Activated T-cell treated with anti-CD3 and anti-CD28 coated beads for 48 hours (primary cell): ENCODE data around the gene FCN3.

Experiments
- DNase-seq: peaks from one replicate; pipeline ENCODE4 v3.0.0-alpha.2; 2020; ENCODE audit warnings: low read depth

Gene FCN3

DNA sequence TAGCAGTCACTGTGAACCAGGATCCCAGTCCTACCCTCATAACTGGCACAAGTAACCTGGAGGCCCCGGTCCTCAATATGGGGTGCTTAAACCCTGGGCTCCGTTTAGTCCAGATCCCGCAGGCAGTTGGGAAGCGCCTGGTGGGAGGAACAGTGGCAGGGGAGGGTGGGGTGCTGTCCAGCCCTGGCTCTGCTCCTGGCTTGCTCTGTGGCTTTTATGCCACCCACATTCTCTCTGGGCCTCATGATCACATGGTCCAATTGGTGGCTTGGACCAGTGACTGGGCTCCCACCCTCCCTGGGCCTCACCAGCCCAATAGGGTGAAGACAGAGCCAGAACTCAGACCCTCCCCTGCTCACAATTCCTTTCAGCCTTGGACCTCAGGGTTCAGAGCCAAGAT is 5.6 kb upstream of the FCN3 start:
- DNase-seq, result no peak

DNA sequence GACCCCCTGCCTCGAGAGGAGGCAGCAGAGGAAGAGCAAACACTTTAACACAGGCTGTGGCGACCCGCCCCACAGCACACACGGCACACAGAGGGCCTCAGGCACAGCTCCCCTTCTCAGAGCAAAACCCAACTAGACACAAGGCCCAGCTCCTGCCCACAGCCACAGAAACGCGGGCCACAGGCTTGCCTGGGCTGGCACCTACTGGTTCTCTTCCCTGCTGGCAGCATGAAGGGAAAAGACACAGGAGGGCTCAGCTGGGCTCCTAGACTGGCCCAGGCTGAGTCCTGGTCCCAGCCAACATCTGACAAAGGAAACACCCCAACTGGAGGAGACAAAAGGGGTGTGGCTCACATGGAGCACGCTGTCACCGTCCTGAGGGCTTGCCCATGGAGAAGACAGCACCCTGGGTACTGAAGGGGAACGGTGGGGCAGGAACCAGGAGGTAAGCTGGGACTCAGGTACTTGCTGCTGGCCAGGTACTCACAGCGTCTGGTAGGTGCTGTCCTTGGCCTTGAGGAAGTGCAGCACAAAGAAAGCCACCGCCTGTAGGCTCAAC is 5.0 kb upstream of the FCN3 start:
- no peak for DNase-seq

DNA sequence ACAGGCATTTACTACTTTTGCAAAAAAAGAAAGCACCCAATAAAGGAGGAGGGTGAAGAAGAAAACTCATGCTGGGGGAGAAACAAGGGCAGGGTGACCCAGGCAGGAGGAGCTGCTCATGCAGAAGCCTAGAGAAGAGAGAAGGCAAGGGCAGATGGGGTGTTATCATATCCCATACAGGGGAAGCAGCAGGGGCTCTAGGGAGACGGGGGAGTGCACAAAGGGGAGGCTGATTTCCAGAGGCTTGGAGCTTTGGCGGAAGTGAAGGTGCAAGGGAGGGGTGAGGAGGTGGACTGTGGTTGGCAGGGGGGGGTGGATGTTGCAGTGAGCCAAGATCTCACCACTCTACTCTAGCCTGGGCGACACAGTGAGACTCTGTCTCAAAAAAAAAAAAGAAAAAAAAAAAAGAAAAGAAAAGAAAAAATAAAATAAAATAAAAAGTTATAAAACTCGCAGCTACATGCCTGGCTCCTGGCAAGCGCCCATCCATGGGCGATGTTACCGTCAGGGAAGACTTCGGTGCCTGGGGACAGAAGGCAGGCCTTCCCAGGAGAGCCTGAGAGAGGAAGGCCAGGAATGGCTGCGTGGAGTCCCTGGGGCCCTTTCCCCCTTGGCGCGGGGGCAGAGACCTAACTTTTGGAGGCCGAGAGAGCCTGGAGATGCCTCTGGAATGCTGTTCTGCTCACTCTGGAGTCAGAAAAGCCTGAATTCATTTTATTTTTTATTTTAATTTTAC is 3.3 kb upstream of the FCN3 start:
- DNase-seq, result no peak

DNA sequence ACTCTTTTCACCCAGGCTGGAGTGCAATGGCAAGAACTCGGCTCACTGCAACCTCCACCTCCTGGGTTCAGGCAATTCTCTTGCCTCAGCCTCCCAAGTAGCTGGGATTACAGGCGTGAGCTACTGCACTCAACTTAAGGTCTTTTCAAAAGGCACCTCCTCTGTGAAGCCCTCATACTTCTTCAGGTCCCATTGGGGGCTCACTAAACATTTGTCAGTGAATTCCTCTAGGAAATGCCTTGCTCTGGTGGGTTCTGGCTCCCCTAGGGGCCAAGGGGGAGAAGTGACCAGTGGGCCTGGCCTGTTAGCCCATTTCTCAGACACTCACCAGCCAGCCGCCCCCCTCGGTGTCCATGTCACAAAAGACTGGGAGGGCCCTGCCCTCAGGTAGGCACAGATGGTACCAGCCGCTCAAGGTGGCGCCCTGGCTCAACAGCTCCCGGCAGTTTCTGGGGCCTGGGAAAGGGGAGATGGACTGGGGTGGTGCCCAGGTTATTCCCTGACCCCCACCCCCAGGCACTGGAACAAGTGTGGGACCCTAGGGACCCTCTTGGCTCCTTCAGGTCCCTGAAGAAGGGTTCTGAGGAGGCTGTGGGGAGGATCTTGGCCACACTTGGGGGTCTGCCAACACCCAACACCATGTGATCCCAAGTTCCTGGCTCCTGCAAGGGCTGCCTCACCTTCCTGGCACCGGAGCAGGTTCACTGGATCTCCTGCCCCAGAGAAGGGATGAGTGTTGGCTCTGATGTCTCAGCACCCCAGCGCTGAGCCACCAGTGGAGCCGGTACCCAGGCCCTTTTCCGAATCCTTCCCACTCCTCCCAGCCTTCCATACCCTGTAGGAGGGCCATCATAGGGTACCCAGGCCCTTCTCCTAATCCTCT is 1.6 kb downstream of the FCN3 start:
- DNase-seq, result no peak

DNA sequence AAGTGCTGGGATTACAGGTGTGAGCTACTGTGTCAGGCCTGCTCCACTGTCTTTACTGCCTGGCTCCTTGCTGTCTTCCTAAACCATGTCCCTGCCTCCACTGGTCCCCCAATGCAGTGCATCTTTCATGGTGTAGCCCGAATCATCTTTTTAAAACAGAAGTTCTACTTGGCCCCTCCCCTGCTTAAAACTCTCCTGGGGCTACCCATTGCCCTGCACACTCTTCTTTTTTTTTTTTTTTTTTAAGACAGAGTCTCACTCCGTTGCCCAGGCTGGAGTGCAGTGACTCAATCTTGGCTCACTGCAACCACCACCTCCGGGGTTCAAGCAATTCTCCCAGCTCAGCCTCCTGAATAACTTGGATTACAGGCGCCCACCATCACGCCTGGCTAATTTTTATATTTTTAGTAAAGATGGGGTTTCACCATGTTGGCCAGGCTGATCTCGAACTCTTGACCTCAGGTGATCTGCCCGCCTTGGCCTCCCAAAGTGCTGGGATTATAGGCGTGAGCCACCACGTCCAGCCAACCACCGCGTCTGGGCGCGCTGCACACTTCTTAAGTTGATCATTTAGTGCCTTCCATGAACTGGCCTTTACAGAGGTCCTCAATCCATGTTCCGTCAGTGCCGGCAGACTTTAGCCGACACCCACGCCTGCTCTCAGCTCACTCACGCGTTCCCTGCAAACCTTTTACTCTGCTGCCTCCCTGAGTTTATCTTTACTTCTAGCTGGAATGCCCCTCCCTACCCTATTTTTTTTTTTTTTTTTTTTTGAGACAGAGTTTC is 2.4 kb downstream of the FCN3 start:
- DNase-seq, result no peak

DNA sequence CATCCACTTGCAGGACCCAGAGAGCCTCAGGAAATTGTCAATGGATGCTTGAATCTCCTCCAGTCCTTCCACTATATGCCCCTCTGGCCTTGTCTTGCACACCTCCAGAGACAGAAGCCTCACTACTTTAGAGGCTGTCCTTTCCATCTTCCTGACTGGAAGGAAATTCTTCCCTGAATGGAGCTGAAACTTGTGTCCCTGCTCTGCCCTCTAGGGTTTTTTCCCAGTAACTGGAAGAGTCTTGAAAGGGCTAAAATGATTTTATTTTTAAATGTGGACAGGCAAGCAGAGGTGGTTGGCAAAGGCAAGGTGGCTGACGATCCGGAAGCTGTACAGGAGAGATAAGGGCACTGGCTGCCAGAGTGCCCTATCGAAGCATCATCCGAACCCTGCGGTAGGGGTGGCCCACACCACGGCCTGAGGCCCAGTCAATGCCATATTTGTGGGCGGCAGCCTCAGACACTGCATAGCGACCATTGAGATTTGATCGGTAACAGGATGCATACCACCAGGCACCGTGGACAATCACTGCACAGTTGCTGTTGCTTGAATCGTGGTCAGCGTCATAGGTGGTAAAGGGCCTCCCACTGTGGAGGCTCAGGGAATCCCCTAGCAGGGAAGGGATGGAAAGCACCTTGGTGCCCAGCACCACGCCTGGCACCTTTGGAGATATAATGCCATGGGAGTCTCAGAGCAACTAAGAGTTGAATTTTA is 5.6 kb downstream of the FCN3 start:
- no peak for DNase-seq

DNA sequence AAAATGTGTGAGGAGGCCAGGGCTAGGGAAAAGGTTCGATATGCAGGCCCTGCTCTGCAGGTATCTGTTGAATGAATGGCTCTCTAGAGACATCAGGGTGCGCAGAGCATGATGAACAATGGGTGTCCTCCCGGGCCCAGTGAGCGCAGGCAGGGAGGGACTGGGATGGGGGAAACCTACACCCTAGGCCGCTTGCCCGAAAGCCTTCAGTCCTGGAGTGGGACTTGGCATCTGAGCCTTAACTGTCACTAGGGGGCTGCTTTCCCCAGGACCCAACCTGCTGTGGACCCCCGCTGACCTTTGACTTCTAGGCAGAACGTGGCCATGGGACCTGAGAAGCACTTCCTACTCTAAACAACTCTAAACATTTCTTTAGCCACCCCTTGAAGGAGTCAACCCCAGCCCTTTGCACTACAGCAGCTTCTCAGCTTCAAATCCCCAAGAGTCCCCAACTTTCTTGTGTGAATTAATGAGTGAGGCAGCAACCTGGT is 7.4 kb downstream of the FCN3 start:
- DNase-seq, result no peak

DNA sequence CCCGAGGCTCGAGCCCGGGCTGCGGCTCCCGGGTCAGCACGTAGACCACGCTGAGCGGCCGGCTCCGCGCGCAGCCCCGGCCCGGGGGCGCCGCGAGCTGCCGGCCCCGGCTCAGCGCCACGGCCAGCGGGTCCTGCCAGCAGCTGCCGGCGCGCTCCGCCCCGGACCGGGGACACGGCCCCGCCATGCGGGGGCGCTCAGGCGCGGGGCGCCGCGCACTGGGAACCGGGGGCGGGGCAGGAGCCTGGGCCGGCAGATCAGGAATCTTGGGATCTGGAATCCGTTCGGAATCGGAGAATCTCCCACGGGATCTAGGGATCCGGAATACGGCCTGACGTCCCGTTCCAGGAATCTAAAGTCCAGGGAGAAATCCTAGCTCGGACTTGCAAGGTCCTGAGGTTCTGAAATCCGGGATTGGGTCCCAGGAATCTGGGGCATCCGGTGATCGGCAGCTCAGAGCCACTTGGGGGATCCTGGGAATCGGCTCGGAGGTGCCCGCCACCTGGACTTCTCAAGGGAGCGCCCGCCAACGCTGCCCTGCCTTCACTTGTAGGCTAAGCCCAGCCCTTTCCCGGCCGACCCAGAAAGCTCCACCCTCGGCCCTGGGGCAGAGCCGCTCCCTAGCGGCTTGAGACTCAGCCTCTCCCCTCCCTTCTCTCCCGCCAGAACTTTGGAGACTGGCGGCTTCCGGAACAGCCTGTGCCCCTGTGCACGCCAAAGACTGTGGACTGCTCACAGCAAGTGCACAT is 8.0 kb downstream of the FCN3 start, which contains the start of gene MAP3K6:
Gene MAP3K6, minus strand, starts transcription at position 551 of the 749 bp plus-strand sequence. Its CDS starts 364 bp downstream, at position 187.
- peak; percentile 58 for DNase-seq

DNA sequence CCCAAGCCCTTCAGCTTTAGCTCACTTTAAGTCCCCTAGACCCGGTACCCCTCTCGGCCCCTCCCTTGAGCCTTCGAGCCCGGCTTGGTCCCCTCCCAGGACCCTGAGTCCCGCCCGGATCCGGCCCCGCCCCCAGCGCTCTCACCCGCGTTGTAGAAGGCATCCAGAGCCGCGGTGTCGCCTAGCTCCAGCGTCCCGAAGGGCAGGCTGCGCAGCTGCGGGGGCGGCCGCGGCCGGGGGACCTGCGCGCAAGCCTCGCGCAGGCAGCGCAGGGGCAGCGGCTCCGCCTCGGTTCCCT is 8.6 kb downstream of the FCN3 start:
- DNase-seq, result peak; percentile 82

DNA sequence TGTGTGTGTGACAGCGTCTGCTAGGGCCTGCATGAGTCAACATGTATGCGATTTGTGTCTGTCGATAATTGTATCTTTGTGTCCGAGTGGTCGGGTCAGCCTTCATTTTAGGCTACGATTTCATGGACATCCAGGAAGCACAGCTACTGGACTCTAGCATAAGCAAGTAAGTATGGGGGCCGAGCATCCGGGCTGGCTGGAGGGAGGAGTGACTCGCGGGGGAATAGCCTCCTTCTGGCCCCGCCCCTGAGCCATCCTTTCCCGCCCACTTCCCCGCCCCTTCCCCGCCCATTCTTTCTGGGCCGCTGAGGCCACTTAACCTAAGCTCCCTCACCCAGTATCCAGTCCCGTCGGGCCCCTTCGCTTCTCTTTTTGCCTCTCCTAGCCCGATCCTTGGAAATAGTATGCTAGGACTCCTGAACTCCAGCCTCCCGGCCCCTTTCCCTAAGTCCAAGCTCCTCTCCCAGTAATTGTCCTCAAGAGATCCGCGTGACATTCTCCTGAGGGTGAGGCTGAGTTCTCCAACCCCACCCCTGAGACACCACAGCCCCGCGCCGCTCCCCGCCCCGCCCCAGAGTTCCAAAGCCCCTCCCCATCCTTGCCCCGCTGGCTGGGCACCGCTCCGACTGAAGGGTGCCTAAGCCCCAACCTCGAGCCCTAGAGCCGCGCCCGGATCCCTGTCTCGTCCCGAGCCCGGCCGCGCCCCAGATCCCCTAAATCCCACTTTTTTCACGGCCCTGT is 9.1 kb downstream of the FCN3 start:
- DNase-seq, result peak; percentile 76

DNA sequence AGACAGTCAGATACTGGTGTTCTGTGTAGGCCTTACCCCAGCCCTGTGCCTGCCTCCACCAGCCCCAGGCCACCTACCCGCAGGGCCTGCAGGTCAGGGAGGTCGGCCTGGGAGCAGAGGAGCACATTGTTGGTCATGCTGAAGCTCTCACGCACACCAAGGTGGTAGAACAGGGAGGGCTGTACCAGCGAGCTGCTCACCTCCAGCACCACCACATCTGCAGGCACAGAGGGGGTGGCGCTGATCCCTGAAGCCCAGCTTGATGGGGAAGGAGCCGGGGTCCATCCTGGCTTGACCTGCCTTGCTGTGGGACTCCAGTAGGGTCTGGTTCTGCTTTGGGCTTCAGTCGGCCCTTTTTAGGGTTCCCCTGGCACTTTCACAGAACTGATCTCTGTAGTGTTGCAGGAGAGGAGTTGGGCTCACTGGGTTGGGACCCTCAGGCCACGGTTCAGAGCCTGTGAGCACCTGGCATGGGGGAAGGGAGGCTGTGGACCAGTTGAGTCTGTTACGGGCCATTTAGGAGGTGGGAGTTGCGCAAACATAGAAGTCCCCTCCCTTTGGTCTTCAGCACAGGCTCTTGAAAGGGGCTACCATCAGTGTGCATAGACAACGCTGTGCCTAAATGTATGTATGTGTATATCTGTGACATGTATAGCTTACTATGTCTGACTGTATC is 9.8 kb downstream of the FCN3 start:
- DNase-seq, result no peak

DNA sequence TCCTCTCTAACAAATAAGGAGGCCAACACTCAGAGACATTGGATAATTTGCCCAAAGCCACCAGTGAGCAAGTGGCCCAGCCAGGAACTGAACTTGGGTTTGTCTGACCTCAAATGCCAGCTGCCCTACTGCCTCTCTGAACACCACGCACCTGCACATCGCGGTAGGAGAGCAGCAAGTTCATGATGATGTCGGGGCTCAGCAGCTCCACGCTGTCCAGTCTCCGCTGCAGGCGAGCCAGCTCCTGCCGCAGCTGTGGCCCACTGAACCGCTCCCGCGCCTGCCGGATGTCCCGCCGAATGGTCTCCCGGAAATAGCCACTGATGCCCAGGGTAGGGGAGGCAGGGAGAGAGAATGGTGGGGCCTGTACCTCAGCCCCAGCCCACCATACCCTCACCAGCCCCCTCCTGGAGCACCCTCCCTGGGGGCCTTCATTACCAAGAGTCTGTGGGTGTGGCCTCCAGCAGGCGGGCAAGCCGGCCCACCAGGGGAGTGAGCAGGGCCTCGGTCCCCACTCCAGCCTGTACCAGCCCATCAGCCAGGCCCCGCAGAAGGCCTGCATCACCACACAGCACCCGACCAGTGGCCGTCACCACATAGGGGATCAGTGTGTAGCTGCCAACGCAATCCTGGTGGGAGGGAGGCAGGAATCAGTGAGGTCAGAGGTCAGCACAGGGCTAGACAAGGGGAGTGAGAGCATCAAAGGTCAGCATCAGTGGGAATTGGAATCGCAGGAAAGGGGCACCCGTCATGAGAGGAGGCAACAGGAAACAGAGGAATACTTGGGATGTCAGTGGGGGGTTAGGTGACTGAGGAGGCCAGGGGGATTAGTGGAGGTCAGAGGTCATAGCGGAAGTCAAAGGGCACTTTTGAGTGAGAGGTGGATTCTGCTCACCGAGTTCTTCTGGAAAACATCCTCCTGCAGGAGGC is 10.6 kb downstream of the FCN3 start:
- no peak for DNase-seq

DNA sequence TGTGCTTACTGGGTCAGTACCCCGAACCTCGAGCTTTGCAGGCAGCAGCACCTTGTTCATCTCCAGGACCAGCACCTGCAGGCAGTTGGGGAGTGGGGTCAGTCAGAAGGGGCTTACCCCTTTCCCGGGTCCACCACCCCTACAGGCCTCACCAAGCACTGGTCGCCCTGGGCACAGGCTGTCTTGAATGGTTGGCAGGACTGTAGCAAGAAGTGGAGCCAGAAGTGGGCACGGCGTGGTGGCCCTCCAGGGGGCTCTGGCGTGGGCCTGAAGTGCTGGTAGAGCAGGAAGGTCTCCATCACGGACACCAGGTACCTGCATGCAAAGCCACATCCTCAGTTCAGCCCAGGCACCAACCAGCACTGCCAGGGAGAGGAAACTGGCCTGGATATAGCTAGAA is 13.1 kb downstream of the FCN3 start:
- no peak for DNase-seq

DNA sequence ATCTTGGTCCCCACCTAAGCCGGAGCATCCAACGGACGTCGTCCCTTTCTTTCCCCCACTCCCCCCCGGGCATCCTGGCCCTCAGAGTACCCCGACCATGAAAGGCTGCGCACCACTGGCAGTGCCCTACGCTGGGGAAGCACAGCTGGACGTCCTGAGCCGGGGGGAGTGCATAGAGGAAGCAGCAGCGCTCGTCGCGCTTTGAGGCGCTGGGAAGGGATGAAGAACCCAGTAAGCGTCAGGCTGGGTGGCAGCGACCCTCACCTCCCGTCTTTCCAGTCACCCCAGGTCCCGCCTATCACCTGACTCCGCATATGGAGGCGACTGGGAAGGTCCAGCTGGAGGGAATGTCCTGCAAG is 13.6 kb downstream of the FCN3 start:
- DNase-seq, result no peak

DNA sequence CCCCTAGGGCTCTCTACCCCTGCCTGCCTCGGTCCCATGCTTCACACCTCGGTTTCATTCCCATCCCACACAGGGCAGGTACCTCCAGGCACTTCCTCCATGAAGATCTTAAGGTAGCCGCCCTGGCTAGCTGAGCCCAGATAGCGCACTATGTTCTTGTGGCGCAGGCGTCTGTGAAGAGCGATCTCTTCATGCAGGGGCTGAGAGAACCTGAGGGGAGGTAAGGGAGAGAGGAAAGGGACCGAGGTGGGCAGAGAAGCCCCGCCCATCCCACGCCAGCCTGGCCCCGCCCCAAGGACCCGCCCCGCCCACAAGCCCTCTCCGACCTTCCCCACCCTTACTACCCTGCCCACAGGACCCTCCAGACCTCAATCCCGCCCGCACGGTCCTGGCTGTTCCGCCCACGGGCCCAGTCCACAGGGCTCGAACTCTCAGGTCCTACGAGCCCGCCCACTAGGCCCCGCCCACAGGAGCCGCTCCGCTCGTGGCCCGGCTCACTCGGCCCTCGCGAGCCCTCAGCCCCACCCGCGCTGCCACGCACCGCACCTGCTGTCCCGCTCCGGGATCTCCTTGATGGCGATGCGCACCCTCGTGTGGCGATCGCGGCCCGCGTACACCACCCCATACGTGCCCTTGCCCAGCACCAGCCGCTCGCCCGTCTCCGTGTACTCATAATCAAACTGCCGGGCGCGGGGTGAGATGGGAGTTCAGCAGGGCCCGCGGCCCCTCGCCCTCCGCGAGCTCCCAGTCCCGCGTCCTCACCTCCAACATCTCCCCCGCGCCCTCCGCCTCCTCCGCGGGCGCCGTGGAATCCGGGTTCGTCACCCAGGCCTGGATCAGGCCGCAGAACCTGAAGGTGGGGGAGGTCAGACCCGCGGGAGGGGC is 14.2 kb downstream of the FCN3 start:
- peak; percentile 27 for DNase-seq

DNA sequence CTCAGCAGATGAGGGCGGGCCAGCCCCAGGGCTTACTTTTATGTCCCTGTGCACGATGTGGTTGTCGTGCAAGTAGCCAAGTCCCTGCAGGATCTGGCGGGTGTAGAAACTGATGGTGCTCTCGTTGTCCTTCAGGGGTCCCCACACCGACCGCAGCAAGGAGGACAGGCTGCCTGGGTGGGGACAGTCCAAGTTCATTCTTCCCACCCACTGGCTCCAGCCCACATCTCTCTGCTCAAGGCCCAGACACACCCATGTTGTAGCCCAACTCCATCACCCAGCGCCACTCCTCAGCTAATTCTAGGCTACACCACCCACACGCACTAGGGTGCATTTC is 14.8 kb downstream of the FCN3 start:
- no peak for DNase-seq

DNA sequence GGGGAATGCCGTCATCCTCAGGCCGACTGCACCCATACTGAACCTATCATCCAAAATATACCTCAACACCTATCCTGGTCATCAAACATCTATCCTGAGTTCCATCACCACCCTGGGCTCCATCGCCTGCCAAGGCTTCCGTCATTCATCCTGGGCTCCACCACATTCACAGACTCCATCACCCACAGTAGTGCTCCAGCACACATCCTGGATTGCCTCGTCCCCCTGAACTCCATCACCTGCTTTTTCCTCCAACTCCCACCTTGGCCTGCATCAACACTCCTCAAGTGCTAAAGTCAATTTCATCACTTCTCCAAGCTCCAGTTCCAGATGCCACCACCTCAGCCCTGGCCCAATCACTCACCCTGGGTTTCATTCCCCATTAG is 15.7 kb downstream of the FCN3 start:
- no peak for DNase-seq
